CMK (cell line): ENCODE data around the gene NDFIP1.
"Not testable (repeated sequence)": the region's sequence is repeated elsewhere in the genome, so short reads cannot be mapped to it uniquely, and the experiment has no call there.

Experiments used
- DNase-seq: peaks from one replicate; pipeline ENCODE4 v3.0.0-alpha.2; 2010; ENCODE audit warnings: low read depth

Gene NDFIP1

GRCh38 chr5:142108432-142109330 is at the start of gene NDFIP1:
NDFIP1 (plus strand) TSS chr5:142108779; CDS start chr5:142108975, 196 bp downstream.
- peak; percentile 25 for DNase-seq

DNA sequence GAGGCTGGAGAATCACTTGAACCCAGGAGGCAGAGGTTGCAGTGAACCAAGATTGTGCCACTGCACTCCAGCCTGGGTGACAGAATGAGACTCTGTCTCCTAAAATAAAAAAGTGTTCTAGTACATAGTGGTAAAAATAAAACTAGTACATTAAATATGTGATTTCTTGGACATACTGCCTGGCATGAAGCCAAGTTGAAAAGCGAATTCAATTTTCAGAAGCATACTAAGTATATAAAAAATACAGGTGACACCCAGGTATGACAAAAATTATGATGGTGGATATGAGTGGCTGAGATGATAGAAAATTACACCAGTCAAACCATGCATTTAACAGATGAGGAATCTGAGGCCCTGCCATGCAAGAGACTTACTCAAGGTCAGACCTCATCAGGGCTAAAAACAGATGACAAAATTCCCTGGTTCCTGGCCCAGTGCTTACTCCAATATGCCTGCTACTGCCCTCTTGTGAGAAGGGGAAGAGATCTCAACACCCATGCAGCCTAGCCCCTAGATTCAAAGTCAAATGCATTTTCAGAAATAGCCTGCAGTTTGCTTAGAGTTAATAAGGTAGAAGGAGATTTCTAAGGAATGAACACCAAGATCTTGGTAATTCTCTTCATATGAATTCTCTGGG is 49.2 kb upstream of the NDFIP1 start:
- no peak for DNase-seq

- DNase-seq: no peak
Observed at GRCh38 chr5:142063376-142063775, 45.2 kb upstream of the NDFIP1 start.

DNA sequence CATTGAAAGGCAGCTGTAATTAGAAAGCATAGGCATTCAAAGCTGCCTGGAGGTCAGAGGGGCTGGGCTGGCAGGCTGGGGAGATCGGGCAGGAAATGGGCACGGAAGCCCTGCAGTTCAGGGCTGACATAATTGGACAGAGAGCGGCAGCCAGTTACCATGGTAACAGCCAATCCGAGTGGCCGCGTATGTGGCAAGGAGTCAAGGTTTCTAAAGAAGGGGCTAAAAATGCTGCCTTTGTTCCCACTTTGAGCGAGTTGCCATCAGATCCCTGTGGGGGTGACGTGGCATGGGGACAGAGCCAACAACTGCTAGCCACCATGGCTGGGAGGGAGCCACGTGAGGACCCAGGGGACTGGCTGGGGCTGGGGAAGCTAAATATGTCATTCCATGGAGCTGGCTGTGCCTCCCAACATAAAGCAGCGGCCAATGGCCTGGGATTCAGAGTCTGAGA is 44.7 kb upstream of the NDFIP1 start:
- DNase-seq: no peak

- no peak for DNase-seq
Observed at GRCh38 chr5:142065273-142065672, 43.3 kb upstream of the NDFIP1 start.

GRCh38 chr5:142069606-142070399 is 38.8 kb upstream of the NDFIP1 start:
- DNase-seq: no peak

- no peak for DNase-seq
Observed at GRCh38 chr5:142070734-142071133, 37.8 kb upstream of the NDFIP1 start.

DNA sequence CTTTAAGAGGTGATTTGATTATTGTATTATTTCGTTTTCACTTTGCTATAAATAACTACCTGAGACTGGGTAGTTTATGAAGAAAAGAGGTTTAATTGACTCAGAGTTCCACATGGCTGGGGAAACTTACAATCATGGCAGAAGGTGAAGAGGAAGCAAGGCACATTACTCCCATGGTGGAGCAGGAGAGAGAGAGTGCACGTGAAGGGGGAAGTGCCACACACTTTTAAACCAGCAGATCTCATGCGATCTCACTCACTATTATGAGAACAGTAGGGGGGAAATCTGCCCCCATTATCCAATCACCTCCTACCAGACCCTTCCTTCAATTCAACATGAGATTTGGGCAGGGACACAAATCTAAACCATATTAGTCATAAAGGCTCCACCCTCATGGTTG is 36.1 kb upstream of the NDFIP1 start:
- DNase-seq: no peak

- no peak for DNase-seq
Observed at GRCh38 chr5:142073362-142073988, 35.1 kb upstream of the NDFIP1 start.

DNA sequence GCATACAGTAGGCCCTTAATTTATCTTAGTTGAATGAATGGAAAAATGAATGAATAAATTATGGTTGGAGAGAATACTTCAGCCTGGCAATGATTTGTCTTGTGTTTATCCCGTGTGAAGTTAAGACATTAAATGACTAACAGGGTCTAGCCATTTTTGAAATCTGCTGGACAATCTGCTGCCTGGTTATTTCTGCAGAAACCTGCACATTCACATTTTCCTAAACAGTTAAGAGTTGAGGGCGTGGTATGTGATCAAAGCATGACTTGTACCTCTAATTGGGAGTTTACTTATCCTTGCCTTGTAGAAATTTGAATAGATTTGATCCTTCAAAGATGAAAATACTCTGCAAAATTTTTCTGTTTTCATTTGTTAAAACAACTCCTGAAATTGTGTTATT is 34.6 kb upstream of the NDFIP1 start:
- DNase-seq: no peak

GRCh38 chr5:142078221-142078620 is 30.4 kb upstream of the NDFIP1 start:
- DNase-seq: no peak

DNA sequence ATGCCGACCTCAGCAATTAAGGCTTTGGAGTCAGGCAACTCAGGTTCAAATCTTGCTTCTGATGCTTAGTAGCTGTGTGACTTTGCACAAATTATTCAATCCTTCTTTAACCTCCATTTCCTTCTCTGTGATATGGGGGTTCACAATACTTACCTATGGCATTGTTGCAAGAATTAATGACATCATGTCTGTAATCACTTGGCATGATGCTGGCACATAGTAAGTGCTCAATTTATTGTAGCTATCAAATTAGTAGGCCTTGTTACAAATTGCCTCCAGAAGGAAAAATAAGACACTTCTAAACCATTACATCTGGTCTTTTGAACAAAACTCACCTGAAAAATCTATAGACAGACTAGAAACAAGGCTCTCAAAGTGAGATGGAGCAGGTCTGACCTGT is 29.9 kb upstream of the NDFIP1 start:
- DNase-seq: no peak

GRCh38 chr5:142079306-142079721 is 29.3 kb upstream of the NDFIP1 start:
- DNase-seq: no peak

GRCh38 chr5:142080248-142080647 is 28.3 kb upstream of the NDFIP1 start:
- no peak for DNase-seq

GRCh38 chr5:142082182-142082781 is 26.3 kb upstream of the NDFIP1 start:
- no peak for DNase-seq

DNA sequence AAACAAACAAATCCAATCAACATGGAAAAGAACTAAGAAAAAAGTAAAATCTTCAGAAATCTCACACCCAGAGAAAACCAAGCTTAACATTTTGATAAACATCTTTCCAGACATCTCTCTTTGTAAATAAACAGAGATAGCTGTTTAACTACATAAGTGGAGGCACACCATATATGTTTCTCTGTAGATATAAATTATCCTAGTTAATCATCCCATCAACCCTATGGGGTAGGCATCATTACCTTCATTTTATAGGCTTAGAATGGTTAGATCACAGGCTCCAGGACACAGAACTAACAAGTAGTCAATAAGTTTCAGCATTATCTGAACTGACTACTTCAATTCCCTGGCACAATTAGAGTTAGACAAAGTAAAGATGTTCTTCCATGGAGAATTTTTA is 22.4 kb upstream of the NDFIP1 start:
- DNase-seq: no peak

- no peak for DNase-seq
Observed at GRCh38 chr5:142086679-142087078, 21.9 kb upstream of the NDFIP1 start.

DNA sequence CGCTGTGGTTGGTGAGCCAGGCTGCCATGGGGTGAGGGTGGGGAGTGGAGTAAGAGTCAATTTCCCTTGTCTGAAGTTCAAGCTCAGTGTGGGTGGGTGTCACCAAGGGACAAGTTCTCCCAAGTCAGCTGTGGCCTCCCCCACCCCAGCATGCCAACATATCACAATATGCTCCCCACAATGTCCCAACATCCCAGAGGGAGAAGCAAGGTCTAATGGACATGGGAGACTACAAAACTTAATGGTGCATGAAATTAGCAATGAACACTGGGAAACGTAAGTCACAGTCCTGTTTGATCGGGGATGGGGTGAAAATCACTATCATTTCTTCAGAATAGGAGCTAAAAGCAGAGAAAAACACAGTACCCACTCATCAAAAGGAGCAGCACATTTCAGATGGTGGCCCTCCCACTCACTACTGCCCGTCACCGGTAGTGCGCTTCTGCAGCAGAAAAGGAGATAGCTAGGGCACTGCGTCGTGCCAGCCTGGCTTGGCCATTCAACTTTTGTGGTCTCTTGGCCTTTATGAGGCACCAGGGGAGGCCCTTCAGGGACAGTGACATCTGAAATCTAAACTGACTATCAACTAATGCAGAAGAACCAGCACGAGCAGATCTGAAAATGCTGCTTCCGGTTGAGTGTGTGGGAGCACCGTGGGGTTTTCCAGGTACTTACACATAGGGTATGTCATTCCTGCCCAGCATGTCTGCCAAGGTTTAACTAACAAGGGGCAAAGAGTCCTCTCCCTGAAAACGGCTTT is 20.5 kb upstream of the NDFIP1 start:
- DNase-seq: no peak

DNA sequence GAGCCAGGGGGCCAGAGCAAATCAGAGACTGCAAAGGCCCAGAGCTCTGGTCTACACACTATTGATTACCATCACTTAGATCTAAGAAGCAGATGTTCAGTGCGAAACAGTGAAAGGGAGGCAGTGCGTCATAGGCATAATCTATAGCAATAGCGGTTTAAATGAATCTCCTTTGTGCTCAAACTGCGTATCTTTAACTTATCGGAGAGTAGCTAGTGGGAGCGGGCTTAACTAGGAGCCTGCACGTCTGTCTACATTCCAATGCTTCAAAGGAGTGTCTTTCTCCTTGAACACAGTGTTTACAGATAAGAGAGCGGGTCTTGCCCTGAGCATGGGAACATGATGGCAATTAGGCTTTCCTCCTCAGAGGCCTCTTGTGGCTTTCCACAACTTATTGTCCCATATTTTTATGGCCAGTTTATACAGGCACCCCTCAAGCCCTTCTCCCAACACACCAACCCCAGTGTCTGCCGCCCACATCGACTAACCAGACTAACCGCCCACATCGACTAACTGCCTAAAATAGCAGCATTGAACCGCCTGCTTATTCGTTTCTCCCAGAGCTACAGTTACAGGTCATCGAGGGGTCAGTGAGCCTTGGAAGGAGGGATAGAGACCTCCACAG is 19.6 kb upstream of the NDFIP1 start:
- not testable (repeated sequence) for DNase-seq

DNA sequence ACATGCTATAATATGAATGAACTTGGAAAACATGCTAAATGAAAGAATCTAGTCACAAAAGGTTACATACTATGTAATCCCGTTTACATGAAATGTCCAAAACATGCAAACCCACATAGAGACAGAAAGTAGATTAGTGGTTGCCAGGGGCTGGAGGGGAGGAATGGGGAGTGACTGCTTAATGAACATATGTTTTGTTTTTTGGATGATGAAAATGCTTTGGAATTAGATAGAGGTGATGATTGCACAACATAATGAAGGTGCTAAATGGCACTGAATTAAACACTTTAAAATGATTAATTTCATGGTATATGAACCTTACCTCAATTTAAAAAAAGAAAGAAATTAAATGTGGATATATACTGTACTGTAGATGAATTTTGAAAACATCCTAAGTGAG is 17.6 kb upstream of the NDFIP1 start:
- no peak for DNase-seq
